Activated CD8-positive, alpha-beta memory T cell treated with anti-CD3 and anti-CD28 coated beads for 48 hours (primary cell): ENCODE measurements around the gene EBF4.

Experiments used
- DNase-seq, 3 experiments: peaks; one replicate each; pipeline ENCODE4 v3.0.0-alpha.2; 2020; ENCODE audit warnings: low read depth in 2 of 3, low spot score in 2 of 3

Gene EBF4

DNA sequence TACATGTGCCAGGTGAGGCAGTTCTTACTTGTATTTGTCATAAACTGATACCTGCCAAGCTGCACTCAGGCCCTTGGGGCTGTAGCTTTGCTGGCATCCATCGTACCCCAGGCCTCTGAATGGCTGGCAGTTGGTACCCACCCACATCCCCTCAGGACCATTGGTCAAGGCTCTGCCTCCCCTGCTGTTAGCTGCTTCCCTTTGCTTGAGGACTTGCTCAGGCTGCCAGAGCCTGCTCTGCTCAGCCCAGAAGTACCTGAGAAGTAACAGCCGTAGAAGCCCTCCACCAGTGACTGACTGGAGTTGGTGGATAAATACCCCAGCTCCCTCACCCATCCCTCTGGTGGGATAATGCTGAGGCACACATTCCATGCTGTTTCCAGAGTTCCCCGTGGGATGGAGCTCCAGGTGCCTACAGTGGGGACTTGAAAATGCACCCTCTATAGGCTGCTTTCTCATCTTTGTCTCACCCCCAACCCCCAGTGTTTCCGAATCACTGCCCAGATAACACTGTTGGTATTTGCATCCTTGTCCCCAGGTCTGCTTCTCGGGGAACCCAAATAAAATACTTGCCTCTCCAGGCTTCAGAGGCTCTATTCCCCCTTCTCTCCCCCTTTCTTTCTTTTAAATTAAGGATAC is 7.3 kb downstream of the EBF4 start:
- DNase-seq: no peak

DNA sequence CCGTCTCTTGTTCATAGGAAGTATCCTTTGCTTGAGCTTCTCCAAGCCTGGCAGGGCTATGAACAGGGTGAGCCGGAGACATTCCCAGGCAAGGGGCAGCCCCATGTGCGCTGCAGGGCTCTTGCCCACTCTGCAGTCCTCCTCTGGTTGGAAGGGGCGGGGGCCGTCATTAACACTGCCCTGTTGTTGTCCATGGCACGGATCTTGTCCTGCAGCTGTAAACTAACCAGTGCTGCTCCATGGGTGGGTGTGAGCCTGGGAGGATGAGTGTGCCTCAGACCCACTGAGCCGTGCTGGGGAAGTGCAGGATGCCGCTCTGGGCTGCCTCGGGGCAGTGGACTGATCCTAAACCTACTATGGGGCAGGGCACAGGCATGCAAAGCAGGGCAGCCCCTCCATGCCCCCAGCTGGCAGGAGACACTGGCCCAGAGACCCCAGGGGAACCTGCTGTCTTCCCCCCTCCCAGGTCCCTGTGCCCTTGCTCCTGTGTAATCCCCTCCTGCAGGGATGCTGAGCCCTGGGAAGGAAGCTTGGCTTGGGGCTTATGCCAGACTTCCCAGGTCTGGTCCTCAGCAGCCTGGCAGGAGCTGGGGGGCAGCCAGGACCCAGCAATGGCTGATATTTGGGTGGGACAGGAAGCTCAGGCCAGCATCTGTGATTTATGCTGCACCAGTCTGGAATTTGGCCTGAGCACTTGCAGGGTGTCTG is 8.5 kb downstream of the EBF4 start:
- no peak for DNase-seq

DNA sequence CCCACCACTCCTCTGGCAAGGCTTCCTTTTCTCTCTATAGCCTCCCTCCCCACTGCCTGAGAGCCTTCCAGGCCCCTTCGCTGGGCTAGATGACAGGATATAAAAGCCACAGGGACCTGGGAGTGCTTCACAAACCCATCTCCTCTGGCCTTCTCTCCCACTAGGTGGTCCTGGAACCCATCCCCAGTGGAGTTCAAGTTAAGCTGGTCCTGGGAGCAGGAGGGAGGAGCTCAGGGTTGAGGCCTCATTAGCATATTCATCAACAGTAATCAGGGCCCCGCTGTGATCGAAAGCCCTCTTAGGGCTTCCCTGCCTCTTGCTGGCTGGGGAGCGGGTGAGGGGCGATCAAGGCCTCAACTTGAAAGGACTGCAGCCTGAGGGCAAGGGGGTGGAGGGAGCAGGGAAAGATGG is 9.1 kb downstream of the EBF4 start:
- DNase-seq: no peak

DNA sequence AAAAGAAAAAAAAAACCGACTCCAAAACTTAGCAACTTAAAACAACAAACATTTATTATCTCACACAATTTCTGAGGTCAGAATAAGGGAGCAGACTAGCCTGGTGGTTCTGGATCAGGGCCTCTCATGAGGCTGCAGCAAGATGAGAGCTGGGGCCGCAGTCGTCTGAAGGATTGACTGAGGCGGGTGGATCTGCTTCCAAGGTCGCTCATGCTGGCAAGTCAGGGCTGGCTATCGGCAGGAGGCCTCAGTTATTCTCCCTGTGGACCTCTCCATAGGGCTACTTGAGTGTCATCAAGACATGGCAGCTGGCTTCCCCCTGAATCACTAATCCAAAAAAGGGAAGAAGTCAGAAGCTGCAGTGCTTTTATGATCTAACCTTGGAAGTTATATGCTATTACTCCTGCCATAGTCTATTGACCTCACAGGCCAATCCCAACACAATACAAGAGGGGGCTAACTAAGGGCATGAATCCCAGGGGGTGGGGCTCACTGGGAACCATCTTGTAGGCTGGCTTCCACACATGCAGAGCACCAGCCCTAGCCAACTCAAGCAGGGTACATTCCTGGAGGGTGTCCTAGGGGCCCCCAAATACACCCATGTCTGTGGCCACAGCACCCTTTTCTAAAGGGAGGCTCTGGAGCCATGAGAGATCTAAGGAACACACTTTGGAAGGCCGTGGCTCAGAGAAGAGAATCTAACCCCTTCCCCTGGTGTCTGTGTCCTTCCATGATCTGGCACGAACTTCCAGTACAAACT is 11.3 kb downstream of the EBF4 start:
- no peak for DNase-seq

DNA sequence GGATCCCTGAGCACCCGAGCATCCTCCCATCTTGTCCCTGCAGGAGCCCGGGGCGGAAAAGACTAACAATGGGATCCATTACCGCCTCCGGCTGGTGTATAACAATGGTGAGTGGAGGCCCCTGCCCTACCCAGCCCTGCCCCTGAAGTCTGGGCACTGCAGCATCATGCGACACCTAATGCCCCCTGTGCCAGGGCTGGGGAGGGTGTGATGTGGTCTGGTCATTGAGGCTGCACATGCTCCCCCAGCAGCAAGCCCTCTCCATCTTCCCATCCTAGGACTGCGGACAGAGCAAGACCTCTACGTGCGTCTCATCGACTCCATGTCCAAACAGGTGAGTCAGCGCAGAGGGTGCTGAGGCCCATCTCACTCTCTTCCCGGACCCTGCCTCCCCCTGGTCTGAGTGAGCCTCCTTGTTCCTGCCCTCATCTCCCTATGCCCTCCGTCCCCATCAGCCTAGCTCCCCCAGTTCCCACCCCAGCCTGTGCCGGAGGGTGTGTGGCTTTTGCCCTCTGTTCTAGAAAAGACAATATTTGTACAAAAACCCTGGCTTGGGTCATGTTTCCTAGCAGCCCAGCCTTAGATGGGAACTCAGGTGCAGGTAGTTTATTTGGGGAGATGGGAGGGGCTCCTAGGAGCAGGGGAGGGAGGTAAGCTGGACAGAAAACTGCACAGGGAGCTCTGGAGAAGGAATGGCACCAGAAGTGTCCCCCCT is 13.5 kb downstream of the EBF4 start:
- DNase-seq: no peak

DNA sequence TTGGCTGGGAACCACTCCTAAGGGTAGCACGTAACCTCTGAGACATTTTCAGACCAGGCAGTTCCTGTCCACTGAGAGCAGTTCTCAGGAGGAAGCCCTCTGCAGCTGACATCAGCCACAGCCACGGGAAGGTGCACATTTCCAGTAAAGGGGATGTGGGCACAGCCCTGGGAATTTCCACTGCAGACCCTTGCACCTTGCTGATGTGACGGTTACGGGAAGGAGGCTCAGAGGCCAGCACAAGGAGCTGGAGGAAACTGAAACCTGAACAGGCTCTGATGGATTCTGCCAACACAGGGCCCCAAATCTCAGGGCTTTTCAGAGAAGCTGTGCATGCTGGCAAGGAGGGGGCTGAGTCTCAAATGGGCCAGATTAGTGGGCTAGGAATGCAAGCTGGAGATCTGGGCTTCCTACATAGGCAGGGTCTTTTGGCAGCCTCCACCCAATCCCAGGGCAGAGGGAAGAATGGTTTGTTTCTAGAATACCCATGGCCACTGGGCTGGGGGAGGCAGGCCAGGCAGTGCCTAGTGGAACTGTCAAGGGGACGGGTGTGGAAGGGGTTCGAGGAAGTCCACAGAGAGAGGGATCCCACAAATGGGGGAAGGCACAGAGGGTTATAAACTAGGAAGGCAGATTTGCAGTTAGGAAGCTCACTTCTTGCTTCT is 14.2 kb downstream of the EBF4 start:
- DNase-seq: no peak

DNA sequence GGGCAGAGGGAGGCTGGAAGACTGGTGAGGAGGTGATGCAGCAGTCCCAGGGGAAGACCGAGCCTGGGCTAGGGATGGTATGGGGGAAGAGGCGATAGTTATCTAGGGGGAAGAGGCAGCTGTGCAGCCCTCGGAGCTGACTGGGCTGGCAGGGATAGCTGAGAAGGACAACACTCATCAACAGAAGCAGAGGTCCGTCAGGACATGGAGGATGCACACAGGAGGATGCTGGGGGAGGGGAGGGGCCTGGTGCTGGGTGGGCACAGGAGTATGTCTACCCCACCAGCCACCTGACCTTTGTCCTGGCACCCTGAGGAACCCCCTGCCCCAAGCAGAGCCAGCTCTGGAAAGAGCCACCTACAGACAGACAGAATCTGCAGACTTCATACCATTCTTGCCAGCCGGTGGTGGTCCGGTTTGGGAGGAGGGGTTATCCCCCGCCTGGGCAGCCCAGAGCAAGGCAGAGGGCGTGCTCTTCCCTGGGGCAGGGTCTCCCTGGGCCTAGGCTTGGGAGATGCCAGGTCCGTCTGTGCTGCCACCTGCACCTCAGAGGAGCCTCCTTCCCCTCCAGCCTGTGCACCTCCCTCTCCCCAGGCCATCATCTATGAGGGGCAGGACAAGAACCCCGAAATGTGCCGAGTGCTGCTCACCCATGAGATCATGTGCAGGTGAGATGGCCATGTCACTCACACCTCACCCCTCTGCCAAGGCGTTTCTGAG is 14.9 kb downstream of the EBF4 start:
- no peak for DNase-seq

DNA sequence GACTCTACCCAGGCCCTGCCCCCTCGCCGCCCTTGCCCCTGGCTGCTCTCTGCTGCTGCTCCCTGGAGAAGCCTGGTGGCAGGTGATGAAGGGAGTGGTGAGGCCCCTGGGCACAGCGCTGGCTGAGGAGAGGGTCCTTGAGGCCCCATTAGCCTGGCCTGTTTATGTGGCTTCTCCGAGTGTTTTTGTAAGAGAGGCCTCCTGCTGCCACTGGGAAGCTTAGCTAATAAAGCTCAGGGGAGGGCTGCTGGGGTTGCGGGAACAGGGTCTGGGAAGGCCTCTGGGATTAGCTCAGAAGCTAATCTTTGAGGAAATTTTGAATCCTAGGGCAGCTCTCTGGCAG is 15.5 kb downstream of the EBF4 start:
- no peak for DNase-seq

DNA sequence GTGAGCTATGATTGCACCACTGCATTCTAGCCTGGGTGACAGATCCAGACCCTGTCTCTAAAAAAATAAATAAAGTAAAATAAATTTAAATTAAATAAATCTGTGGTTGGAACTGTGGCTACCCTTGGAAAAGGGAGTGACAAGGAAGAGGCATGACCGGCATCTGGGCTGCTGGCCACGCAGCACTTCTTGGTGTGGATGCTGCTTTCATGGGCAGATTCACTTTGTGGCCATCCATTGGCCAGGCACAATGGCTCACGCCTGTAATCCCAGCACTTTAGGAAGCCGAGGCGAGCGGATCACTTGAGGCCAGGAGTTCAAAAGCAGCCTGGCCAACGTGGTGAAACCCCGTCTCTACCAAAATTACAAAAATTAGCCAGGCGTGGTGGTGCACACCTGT is 16.1 kb downstream of the EBF4 start:
- no peak for DNase-seq

DNA sequence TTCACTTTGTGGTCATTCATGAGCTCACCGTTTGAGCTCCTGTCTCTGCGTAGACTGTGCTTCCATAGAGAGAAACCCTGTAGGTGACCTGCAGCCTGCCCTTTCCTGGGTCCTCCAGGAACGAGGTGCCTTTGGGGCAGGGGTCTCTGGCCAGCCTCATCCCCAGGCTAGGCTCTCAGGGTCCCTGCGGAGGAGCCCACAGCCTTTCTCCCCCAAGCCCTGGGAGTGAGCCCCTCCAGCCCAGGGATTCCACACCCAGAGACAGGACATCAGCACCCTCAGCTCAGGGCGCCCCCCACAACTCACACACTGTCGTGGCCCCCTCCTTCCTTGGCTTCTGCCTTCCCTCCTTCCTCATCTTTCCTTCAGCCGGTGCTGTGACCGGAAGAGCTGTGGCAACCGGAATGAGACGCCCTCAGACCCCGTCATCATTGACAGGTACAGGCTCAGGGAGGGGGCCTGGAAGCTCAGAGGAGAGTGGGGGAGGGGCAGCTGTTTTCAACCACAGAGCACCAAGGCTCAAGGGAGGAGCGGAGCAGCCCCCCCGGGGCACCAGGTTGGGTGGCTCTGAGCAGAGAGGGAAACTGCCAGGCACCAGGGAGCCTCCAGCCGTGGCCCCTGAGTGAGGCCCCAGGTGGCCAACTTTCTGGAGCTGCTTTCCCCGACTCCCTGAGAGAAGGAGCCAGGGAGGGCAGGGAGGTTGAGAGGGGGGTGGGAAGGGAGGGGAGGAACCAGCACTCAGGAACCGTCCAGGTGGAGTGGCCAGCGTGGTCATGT is 16.8 kb downstream of the EBF4 start:
- DNase-seq: no peak

DNA sequence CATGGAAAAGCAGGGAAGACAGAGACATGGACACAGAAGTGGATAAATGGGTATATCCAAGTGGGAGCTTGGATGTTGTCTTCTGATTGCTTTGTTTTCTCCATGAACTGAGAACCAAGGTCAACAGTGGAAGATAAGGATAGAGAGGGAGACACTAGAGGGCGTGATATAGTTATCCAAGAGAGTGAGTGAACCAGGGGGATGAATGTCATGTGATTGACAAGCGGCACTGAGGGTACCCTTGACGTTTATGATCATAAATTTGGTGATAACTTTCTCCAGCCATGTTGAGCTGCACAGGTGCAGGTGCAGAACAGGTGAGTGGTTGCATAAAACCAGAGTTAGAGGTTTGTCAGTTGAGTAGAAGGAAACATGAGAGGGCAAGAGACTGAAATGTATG is 20.7 kb downstream of the EBF4 start:
- DNase-seq: no peak

DNA sequence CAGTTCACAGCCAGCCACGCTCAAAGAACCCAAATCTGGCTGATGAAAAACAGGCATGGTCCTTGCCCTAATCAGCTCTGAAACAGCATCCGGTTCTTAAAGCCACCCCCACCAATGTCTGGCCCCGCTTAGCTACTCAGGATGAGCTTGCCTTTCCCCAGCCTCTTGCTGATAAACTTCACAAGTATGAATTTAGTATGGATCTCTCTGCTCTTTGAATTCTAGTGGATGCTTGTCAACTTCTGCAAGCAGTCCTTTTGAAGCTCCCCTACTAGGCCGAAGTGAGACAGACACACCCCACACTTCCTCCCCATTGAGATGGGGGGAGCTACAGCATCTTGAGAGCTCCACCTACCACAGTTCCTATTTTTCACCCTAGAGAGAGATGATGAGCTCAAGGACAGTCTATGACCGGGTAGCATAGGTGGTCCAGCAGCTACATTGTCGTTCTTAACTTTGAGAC is 36.7 kb downstream of the EBF4 start:
- no peak for DNase-seq

DNA sequence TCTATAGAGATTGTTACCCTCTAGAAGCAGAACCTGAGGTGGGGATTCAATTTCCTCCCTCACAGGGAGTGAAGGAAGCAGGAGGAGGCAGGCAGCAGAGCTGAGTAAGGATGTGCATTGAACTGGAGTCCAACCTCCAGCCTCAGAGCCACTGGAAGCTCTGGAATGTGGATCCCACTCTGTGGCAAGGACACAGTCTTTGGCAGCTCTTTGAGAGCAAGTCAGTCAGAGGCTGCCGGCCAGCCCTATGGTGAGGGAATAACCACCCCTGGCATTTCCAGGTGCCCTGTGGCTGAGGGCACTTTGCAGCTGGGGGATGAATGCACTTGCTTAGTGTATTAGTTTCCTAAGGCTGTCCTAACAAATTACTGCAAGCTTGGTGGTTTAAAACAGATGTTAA is 37.2 kb downstream of the EBF4 start:
- DNase-seq: no peak

DNA sequence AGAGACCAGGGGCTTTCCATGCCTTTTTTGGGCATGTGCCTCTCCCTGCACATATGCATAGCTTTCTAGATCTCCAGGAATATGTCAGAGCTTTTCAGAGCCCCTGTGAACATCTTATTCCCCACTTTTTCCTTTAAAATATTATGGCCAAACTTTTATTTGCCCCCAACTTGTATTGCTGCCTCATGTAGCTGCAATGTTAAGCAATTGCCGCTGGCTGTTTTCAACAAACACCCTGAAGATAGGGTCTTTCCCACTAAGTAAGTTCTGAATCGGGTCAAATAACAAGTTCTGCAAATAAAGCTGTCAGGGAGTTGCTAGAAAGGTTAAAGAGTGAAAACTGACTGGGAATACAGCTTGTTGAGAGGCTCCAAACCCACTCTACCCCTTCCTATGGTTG is 42.3 kb downstream of the EBF4 start:
- no peak for DNase-seq

DNA sequence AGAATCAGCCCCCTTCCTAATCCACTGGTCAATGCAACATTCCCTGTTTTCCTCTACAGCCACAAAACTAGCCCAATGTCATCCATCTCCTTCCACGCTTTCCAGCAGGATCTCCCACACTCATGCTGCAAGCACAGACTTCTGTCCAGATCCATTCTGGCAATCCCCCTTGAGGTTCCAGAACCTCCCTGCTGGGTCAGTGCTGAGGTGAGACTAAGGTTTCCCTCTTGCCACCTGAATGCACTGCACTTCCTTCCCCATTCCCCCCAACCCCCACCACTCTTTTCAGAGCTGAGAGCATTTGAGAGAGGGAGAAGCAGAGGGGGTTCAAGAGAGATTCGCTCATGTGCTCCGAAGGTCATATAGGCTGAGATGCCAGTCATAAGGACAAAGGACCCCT is 43.9 kb downstream of the EBF4 start:
- no peak for DNase-seq

DNA sequence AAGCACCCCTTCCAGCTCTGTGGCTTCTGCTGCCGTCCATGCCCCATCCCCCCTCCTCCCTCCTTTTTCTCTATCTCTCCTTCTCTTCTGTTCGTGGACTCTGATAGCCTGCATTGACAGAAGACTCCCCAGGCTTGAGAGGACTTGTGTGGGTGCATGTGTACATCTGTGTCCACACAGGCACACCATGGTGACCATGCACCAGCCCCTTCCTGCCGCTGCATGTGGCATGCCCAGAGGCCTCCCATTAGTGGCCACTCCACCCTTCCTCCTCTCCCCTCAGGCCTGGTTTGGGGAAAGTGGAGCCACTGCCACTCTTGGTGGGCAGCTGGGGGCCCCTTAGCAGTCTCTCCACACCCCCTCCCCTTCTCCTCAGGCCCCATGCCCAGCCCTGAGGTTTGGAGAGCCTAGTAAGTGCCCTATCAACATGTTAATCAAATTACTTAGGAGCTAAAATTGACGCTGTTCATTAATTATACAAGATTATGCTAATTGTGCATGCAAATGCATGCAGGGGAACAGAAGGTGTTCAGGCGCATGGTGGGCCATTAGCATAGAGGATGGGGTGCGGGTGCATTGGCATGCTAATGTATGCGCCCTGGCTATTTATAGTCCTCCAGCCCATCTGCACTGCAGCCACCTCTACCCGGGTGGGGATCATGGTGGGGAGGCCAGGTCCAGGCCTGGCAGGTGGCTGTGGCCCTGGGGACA is 45.9 kb downstream of the EBF4 start:
- no peak for DNase-seq

DNA sequence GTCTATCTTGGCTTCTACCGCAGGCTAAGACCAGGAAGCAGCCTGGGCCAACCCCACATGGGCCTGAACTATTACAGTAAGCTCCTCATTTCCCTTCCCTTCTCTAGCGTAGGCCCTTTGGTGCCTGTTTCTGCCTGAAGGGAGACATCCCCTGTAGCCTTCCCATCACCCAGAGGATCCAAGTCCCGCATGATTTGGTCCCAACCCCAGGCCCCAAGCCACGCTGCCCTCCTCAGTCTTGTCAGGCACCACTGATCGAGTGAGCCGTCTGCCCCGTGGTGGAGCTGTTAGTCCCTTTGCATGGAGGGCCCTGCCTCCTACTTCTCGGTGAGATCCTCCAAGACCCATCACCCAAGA is 46.4 kb downstream of the EBF4 start:
- no peak for DNase-seq

DNA sequence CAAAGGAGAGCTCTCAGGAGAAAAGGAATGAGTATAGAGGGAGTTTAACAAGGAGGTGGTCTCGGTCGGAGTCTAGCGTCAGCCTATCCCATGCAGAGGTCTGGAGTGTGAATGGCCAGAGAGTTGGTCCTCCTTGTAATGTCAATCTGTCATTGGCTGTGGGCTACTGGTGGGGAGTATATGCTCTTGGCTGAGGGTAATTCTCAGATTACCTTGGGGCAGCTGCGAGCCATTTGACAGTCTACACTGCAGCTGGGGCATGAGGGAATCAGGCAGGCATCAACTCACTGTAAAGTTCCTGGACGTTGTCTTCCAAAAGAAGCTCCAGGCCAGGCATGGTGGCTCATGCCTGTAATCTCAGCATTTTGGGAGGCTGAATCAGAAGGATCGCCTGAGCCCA is 48.1 kb downstream of the EBF4 start:
- no peak for DNase-seq

DNA sequence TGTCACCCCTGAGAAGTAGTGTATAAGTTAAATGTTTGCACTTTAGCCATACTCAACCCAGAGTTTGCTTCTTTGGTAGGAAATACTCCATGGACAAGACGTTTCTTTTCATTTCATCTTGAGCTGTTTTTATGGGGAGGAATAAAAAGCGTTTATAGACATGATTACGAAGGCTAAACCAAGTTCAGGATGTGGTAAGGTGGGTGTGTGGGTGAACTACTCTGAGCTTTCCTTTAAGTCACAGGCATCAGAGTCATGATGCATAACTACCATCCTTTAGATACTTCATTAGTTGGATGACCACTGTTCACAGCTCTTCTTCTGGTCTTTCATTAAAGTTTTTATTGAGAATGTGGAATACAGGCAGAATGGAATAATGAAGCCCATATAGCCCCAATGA is 48.9 kb downstream of the EBF4 start:
- no peak for DNase-seq
